ENCODE measurements around the gene RPS6KA5. TPM values are rescaled to one million over a fixed set of nuclear protein-coding genes. Genes with fewer than 3 reads are reported as not detected.
A peak's percentile ranks its signal among the peaks of the same experiment; 100 is the strongest.

RPS6KA5 gene
- total and polyA plus RNA-seq, 9 of the 15 experiments (the other 6 are each of a cell fraction or from before 2014, with no cell fraction given): 0.88 to 7.7 (median 4.7) TPM

DNA sequence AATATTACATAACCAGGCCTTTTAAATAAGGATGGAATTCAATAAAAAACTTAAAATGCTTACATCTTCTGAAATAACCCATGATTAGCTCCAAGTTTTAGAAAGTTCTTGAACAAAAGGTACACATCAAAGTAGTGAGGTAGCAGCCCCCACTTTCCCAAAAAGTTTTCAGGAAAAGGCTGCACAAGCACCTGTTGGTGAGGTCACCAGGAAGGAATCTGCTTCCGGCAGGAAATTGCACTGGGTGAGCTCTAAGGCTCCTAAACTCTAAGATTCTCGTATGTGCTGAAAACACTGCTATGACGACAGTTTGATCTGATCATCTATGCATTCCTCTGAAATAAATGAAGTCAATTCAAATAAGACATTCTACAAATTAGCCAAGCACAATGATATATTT lies 210.0 kb downstream of the RPS6KA5 start:
- intact Hi-C loops (cut with micrococcal nuclease) (no loop called here), in situ Hi-C loops (cut with MboI) (no loop called here)
- no TSS peak for BruUV-seq (replicated peaks)
- TF ChIP-seq, protein P1, sequence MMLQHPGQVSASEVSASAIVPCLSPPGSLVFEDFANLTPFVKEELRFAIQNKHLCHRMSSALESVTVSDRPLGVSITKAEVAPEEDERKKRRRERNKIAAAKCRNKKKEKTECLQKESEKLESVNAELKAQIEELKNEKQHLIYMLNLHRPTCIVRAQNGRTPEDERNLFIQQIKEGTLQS (IDR thresholded peaks at IDR 0.05): peak; percentile 31; the same call in 1 of the 2 replicates
- TF ChIP-seq, protein P1 (CRISPR knock-in tag; conservative IDR thresholded peaks at IDR 0.05): no peak
- TF ChIP-seq ATF1 (CRISPR knock-in tag; IDR thresholded peaks at IDR 0.05): no peak
- no peak for TF ChIP-seq ATF1 (tag; IDR thresholded peaks at IDR 0.05)
- H3K9me1 ChIP-seq (ENCODE audit: control insufficient read depth, insufficient read depth, low read length): no peaks in the 10 kb centered on the region
- H4K20me1 ChIP-seq (replicated peaks; ENCODE audit: control insufficient read depth, insufficient read depth, low read length): no peaks in the 10 kb centered on the region
- peaks cover 0 to 9% of the 10 kb centered on the region in 2 experiments; a peak in 3 of 5 replicates for H3K4me1 ChIP-seq (replicated peaks in 1 of 2; ENCODE audit: control insufficient read depth in 2 of 2, insufficient read depth in 2 of 2, low read length in 2 of 2)
- ATAC-seq: no peak
- DNase-seq (ENCODE audit: extremely low read depth in 1 of 4, low spot score in 3 of 4): no peak
- FAIRE-seq: no peak
- H3K79me2 ChIP-seq (ENCODE audit: control insufficient read depth, insufficient read depth, low read length): no peaks in the 10 kb centered on the region
- H3K4me3 ChIP-seq: no peak overlapping the region
- 71% methylated on average over 3 of the region's 3 CpGs for WGBS (ENCODE audit: insufficient coverage, low coverage, missing lambda C conversion rate)
- CTCF ChIA-PET (ENCODE audit: low intra/inter-chr PET ratio): no interaction called here
- H3K9me3 ChIP-seq (replicated peaks; ENCODE audit: control insufficient read depth, insufficient read depth, low read depth, low read length): no peaks in the 10 kb centered on the region
- no peak overlapping the region for H3K9ac ChIP-seq (ENCODE audit: insufficient read depth in 1 of 2, low read depth in 2 of 2, low read length in 2 of 2)
- POLR2A ChIA-PET: no interaction called here
- no peaks in the 10 kb centered on the region for H3K36me3 ChIP-seq (ENCODE audit: control insufficient read depth, insufficient read depth, low read length)
- H3K27ac ChIP-seq (ENCODE audit: extremely low read depth, low read depth, low read length): no peak overlapping the region
- no peaks in the 10 kb centered on the region for H3K27me3 ChIP-seq (ENCODE audit: control insufficient read depth in 2 of 2, insufficient read depth in 2 of 2, low read length in 2 of 2)
- H3K4me2 ChIP-seq (ENCODE audit: insufficient read depth, low read length): no peak overlapping the region
- no peak overlapping the region for H2AFZ ChIP-seq (ENCODE audit: low read depth, low read length)

DNA sequence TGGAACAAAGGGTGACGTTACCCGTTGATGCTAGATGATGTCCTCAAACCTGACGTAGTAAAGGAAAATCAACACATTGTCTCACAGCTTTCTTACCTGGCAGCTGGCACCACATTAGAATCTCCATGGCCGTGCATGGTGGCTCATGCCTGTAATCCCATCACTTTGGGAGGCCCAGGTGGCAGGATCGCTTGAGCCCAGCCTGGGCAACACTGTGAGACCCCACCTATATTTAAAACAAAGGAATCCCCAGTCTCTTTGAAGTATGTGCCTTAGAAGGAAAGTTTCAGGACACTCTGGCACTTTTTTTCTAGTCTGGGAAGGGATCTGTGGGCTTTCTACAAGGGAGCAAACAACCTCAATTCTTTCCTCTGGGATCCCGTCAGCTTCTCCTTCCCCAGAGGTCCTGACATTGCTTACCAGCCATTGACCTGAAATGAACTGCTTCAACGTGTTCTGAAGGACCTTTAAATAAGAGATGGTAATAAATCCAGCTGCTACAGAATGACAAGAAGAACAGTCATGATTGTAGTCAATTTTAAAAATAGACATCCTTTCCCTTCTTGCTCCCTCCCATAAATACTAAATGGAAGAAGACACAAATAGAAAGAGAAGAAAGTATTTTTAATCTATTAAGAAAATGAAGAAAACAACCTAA lies 210.5 kb downstream of the RPS6KA5 start:
- H3K9ac ChIP-seq (ENCODE audit: insufficient read depth in 1 of 2, low read depth in 2 of 2, low read length in 2 of 2): 0 out of 4 replicates have a peak overlapping the region, but pooled peaks of 1 of the 2 experiments have one; percentile 12
- no peaks in the 10 kb centered on the region for H3K27me3 ChIP-seq (ENCODE audit: control insufficient read depth in 2 of 2, insufficient read depth in 2 of 2, low read length in 2 of 2)
- H3K9me1 ChIP-seq (ENCODE audit: control insufficient read depth, insufficient read depth, low read length): no peaks in the 10 kb centered on the region
- no peaks in the 10 kb centered on the region for H3K79me2 ChIP-seq (ENCODE audit: control insufficient read depth, insufficient read depth, low read length)
- H3K36me3 ChIP-seq (ENCODE audit: control insufficient read depth, insufficient read depth, low read length): no peaks in the 10 kb centered on the region
- H3K4me3 ChIP-seq: no peak overlapping the region
- CTCF ChIA-PET (ENCODE audit: low intra/inter-chr PET ratio): no interaction called here
- intact Hi-C loops (cut with micrococcal nuclease) (no loop called here), in situ Hi-C loops (cut with MboI) (no loop called here)
- WGBS (ENCODE audit: insufficient coverage, low coverage, missing lambda C conversion rate): 59% methylated on average over 7 of the region's 7 CpGs
- no TSS peak for BruUV-seq (replicated peaks)
- no peaks in the 10 kb centered on the region for H4K20me1 ChIP-seq (replicated peaks; ENCODE audit: control insufficient read depth, insufficient read depth, low read length)
- no peaks in the 10 kb centered on the region for H3K9me3 ChIP-seq (replicated peaks; ENCODE audit: control insufficient read depth, insufficient read depth, low read depth, low read length)
- H3K27ac ChIP-seq (ENCODE audit: extremely low read depth, low read depth, low read length): no peak overlapping the region
- peaks cover 0 to 9% of the 10 kb centered on the region in 2 experiments; a peak in 3 of 5 replicates for H3K4me1 ChIP-seq (replicated peaks in 1 of 2; ENCODE audit: control insufficient read depth in 2 of 2, insufficient read depth in 2 of 2, low read length in 2 of 2)
- peak overlapping the region; percentile 61; the same call in 1 of the 2 replicates for H3K4me2 ChIP-seq (ENCODE audit: insufficient read depth, low read length)
- TF ChIP-seq TEAD1 (CRISPR knock-in tag; IDR thresholded peaks at IDR 0.05): no peak
- peak; percentile 12 for TF ChIP-seq MEIS2 (IDR thresholded peaks at IDR 0.05; ENCODE audit: partially characterized antibody)
- TF ChIP-seq ZNF121 (CRISPR knock-in tag; conservative IDR thresholded peaks at IDR 0.05): 0 out of 2 replicates have a peak, but pooled peaks have one; percentile 22
- TF ChIP-seq NR2C1 (IDR thresholded peaks at IDR 0.05): no peak
- no peak for TF ChIP-seq NR2C1 (tag; IDR thresholded peaks at IDR 0.05)
- TF ChIP-seq, protein P2, sequence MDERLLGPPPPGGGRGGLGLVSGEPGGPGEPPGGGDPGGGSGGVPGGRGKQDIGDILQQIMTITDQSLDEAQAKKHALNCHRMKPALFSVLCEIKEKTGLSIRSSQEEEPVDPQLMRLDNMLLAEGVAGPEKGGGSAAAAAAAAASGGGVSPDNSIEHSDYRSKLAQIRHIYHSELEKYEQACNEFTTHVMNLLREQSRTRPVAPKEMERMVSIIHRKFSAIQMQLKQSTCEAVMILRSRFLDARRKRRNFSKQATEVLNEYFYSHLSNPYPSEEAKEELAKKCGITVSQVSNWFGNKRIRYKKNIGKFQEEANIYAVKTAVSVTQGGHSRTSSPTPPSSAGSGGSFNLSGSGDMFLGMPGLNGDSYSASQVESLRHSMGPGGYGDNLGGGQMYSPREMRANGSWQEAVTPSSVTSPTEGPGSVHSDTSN (CRISPR knock-in tag; IDR thresholded peaks at IDR 0.05; ENCODE audit: low read depth): no peak
- TF ChIP-seq, protein P2 (tag; conservative IDR thresholded peaks at IDR 0.05; ENCODE audit: low read depth): peak; percentile 40; the same call in 1 of the 2 replicates
- TF ChIP-seq POLR2AphosphoS2 (IDR thresholded peaks at IDR 0.05; ENCODE audit: low read length): no peak
- DNase-seq (ENCODE audit: extremely low read depth in 1 of 4, low spot score in 3 of 4) (no peak), ATAC-seq (no peak), FAIRE-seq (peak; percentile 57)
- POLR2A ChIA-PET: interaction anchor here (0.5 to 0.6 kb wide), 3 partner anchors 26 to 313 kb away, joined by 3 read pairs; no protein-coding TSS in a partner anchor
- H2AFZ ChIP-seq (ENCODE audit: low read depth, low read length): 0 out of 2 replicates have a peak overlapping the region, but pooled peaks have one; percentile 82
